HTERT RPE-1 (cell line): ENCODE data around the gene CCDC188.
"Not testable (repeated sequence)": the region's sequence is repeated elsewhere in the genome, so short reads cannot be mapped to it uniquely, and the experiment has no call there.

Experiments
- in situ Hi-C: fragments of 300-500 bp; cut with MboI; formaldehyde crosslinking; loops from 4 replicates; pipeline ENCODE4 v1.14.3; 2020; ENCODE audit warnings: low sequenced_read_pairs

CCDC188 gene

DNA sequence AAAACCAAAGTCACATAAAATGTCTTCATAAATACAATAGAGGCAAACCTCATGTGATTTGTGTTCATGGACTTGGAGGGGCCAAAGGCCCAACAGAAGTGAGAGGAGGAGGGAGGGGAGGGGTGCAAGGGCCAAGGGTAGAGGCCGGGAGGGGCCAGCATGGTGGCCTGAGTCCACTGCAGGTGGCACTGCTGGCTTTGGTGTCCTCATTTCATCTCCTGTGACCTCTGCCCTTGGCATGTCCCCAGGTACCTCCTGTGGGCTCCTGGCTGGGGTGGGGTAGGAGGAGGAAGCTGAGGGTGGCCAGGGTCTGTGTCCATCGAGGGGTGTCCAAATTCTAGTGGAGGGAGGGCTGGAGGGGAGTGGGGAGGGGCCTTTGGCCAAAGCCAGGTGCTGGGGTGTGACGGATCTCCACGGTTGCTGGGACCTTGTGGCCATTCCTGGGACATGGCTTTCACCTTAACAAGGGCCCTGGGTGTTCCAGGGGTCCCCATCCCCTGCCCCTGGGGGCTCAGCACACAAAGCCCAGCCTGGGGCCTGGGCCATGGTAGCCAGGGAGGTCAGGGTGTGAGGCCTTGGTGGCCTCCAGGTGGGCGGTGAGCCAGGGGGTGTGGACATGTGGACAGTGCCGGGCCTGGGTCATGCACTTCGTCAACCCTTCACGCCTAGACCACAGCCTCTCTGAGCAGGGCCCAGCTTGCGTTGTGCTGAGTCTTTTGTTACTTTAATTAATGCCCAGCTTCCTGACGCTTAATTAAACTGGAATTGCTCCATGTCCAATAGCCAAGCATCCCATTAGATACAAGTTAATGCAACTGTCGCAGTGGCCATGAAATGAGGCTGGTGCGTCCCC, 20.7 kb upstream of the CCDC188 start:
- in situ Hi-C loops, result no loop called here

DNA sequence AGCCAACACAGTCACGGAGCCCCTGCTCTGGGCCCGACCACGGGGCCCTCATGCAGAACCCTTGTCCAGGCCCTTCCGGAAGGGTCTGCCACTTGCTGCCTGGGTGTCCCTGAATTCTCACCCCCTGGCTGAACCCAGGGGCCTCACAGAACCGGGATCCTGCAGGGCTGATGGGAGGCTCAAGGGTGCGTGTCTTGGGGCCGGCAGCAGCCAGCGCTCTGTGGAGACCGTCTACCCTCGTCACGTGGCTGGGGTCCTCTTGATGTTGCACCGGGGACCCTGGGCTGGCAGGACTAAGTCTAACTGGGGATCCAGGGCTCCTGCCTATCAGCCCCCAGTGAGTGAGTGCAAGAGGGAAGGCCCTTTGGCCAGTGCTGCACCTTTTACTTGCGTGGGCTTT, 19.3 kb upstream of the CCDC188 start:
- in situ Hi-C loops, result no loop called here

- in situ Hi-C loops, result no loop called here
These were observed 18.5 kb upstream of the CCDC188 start for GRCh38 chr22:20169253-20169822.

- in situ Hi-C loops, result no loop called here
These were observed 16.9 kb upstream of the CCDC188 start for GRCh38 chr22:20167643-20168322.

DNA sequence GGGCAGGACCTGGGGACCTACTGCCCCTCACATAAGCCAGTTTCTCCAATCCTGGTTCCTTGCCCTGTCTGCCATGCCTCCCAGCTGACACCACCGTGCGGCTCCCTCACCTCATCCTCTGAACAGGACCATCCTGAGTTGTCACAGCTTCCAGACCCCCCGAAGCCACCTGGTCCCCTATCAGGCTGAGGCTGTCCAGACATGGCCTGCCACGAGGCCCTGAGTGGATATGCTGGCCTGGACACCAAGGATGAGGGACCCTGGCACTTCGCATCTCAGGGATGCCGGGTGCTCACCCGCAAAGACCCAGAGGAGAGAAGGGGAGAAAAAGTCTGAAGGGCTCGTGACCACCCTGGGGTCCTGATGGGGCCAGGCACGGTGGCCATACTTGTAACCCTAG, 15.8 kb upstream of the CCDC188 start:
- in situ Hi-C loops, result no loop called here

GRCh38 chr22:20165913-20166312, 15.1 kb upstream of the CCDC188 start:
- in situ Hi-C loops, result no loop called here

- in situ Hi-C loops, result no loop called here
These were observed 14.6 kb upstream of the CCDC188 start for GRCh38 chr22:20165421-20165820.

DNA sequence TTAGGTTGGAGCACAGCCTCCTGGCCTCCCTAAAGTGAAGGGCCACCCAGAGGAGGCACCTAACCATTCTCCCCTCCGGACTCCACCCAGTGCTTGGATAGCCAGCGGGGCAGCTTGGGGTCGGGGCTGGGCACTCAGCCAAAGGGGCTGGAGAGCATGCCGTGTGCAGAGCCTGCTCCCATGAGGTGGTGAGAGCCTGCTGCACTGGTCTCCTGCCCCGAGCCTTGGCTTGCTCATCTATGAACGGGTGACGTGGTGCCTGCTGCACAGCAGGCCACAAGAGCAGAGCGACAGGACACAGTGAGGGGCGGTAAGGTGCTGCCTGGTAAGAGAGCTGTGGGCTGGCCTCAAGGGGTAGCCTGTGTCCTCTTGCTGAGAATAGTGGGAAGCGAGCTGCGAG, 14.0 kb upstream of the CCDC188 start:
- in situ Hi-C loops, result no loop called here

GRCh38 chr22:20160041-20160440, 9.2 kb upstream of the CCDC188 start:
- in situ Hi-C loops, result no loop called here

DNA sequence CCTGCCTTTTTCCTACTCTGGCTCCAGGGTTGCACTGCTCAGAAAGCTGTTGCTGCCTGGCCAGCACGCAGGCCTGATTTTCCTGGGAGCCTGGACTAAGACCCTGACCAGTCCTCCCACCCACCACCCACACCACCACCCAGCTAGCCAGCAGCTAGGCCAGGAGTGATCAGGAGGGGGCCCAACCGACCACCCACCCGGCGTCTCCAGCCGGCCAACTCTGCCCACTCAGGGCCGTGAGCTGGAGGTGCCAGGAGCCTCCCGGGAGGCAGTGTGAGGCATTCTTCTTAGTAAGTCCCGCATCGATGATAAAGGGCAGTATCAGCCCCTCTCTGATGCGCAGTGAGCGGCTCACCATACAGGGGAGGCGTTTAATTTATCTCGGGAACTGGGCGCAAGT, 8.7 kb upstream of the CCDC188 start:
- in situ Hi-C loops, result not testable (repeated sequence)

DNA sequence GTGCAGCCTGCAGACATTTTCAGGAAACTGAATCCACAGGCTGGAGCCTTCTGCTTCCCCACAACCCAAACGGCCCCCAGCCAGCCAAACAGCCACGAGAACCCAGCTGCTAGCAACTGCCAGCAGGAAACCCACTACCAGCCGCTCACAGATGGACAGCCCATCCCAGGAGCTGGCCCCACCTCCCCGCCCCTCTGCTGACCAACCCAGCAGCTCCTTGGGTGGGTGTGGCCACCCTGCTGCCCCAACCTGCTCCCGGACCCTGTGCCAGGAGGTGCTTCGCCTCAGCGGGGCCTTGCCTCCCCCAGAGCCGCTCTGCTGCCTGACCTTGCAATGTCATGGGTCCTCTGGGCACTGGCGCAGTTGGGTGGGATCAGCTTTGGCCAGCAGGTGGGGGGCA, 8.2 kb upstream of the CCDC188 start:
- in situ Hi-C loops, result no loop called here

DNA sequence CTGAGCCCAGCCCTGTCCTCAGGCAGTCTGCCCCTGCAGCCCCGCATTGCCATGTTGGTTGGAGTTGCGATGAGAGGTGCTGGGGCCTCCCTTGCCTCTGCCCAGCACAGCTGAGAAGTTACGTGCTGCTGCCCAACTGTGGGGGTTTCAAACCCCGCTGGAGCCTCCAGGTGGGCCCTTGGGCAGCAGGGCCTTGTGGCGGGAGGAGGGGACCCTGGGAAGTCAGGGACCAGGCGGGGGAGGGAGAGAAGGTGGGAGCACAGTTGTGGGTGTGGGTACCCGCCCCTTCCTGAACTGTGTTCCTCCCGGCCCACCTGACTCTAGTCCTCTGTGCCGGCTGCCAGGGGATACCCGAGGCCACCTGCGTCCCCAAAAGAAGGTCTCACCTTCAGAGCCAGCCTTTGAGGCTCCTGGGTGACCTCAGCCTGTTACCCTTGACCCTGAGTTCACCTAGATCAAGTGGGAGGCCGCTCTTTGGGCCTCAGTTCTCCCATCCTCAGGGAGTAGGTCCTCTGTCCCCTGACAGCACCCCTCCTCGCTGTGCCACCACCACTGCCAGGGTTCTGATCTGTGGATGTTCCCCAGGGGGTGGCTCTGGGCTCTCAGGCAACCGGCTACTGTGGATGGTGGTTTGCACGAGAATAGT, 7.7 kb upstream of the CCDC188 start:
- in situ Hi-C loops, result no loop called here

DNA sequence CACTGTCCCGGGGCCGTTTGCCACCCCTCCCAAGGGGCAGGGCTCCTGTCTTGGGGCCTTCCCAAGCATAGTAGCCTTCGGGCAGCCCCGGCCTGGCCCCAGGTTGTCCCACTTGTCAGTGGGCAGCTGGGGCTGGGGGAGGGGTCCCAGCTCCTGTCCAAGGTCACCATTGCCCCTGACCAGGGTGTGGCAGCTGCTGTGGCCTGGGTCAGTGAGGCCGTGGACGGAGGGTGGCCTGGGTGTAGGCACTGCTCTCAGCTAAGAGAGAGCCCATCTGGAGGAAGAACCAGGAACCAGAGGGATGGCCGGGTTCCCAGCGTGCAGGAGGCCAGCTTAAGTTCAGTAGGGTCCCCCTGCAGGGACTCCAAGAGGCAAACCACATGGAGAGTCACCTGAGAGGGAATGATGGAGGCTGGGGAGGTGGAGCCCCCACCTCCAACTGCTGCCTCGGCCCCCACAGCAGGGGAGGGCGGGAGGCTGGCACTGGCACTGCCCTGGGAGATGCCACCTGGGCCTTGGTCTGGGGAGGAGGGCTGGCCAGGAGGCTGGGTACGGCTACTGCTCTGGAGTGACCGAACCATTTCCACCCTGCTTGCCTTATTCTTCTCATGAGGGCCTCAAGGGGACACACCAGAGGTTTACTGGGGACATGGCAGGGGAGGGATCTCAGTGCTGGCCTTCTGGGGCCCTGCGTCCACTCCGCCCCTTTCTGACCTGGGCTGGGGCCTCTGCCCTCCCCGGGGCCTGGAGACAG, 6.8 kb upstream of the CCDC188 start:
- in situ Hi-C loops, result no loop called here

GRCh38 chr22:20156611-20157429, 6.0 kb upstream of the CCDC188 start:
- in situ Hi-C loops, result no loop called here

DNA sequence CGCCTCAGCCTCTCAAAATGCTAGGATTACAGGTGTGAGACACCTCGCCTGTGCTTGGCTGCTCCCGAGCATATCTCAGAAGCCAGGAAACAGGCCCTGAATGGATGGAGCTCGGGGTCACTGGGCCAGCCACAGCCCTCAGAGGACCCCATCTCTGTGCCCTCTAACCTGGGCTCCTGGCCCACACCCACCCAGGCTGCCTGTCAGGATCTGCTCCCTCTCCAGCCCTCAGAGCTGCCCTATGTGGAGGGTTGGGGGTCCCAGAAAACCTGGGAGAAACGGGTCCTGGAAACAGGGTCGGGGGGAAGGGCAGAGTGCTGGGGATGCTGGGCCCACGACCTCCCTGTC, 5.2 kb upstream of the CCDC188 start:
- in situ Hi-C loops, result no loop called here

DNA sequence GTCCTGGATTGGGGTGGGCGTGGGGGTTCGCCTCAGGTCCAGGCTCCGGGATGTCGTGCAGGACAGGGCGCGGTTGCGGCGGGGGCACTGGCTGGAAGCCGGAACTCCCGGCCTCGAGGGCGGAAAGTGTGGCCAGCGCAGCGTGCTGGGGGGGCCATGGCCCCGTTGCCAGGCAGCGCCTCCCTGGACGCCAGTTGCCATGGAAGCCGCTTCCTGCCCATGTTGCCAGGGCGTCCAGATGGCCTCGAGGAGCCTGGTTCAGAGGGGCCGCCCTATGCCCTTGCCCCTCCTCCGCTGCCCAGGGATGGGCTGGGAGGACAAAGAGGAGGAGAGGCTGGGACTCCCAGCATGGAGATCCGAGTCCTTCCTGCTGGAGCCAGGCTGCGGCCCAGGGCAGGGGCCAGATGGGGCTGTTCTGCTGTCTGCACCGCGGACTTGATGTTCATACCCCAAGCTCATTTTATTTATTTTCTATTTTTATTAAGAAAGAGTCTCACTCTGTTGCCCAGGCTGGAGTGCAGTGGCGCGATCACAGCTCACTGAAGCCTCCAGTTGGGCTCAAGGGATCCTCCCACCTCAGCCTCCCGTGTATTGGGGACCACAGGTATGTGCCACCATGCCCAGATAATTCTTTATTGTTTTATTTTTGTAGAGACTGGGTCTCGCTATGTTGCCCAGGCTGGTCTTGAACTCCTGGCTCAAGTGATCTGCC, 4.6 kb upstream of the CCDC188 start:
- in situ Hi-C loops, result no loop called here

DNA sequence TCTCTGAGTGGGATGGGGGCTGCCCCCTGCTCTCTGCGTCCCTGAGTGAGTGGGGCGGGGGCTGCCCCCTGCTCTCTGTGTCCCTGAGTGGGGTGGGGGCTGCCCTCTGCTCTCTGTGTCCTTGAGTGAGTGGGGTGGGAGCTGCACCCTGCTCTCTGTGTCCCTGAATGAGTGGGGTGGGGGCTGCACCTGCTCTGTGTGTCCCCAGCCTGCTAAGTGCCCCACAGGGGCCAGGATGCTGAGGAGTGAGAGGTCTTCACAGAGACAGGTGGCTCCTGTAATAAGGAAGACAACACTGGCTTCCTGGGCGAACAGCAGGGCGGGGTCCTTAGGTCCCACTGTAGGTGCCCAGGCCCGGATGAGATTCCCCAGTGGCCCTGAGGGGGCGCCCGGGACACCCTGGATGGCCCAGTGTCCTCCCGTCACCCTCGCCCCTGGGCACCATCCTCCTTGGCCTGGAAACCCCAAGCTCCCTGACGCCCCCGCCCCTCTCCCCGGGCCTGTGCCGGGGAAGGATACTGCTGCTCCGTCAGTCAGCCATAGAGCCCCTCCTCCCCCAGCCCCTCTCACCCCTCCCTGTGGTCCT, 3.8 kb upstream of the CCDC188 start:
- in situ Hi-C loops, result no loop called here

- in situ Hi-C loops, result no loop called here
These were observed 3.1 kb upstream of the CCDC188 start for GRCh38 chr22:20153945-20154344.

DNA sequence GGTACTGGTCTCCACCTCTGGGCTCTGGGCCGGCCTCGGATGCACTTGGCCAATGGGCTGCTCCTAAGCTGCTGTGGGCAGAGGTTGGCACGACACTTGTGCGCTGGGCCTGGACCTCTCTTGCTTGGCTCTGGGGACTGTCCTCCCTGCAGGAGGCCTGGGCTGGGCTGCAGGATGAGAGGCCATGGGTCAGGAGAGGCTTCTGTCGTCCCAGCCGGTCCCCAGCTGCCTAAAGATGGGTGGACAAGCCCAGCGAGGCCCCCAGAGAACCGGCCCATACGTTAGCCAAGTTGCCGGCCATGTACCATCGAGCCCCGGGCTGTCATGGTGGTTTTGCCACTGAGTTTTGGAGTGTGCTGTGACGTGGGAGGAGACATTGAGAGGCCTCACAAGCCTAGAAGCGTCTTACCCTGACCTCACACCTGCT, 1.6 kb upstream of the CCDC188 start:
- in situ Hi-C loops, result no loop called here
